ENCODE results near the gene RBBP8NL.

RBBP8NL gene, protein sequence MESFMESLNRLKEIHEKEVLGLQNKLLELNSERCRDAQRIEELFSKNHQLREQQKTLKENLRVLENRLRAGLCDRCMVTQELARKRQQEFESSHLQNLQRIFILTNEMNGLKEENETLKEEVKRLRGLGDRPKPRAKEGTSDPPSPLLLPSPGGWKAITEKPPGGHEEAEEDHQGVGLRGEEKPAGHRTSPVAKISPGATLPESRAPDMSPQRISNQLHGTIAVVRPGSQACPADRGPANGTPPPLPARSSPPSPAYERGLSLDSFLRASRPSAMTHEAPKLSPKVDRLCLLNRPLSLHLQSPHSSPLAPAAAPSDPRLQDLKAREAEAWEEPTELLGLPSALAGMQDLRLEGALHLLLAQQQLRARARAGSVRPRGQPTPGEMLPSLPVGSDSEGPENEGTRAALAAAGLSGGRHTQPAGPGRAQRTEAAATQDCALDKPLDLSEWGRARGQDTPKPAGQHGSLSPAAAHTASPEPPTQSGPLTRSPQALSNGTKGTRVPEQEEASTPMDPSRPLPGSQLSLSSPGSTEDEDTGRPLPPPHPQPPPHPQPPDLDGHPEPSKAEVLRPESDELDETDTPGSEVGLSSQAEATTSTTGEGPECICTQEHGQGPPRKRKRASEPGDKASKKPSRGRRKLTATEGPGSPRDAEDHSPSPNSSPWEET

DNA sequence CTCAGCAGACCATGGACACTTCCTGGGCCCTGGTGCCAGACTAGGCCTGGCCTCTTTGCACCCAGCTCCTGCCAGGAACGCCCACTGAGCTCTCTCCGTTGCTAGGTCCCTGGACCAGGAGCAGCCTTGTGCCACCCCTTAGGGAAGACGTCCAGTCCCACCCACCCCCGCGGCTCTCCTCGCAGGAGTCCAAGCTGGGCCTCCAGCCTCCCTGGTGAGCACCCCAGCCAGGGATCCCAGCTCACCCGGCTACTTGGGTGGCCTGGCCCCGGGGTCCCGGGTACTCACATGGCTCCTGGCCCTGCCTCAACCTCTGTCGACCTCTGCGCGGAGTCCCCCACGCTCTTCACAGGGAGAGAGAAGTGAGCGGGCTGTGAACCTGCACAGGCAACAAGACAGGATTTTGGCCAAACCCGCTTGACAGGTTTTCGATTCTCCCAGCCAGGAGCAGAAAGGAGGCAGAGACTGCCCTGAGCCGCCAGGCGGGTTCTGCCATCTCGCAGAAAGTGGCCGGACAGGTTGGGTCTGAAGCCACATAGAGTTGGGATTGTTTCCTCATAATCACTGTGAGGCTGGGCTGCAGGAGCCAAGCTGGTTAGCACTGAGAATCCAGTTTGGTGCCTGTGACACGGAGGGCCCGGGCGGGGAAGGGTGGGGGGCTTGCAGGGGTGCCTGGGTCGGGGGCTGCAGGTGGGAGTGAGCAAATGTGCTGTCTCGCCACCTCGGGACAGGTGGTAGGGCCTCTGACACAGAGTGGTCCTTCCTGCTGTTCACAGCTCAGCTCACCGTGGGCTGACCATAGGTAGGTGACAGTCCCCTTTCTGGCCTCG lies at the start of gene RBBP8NL:
Gene RBBP8NL, minus strand, starts transcription at position 368 of the 830 bp plus-strand sequence. CDS start 7,892 bp downstream, outside the sequence.
- DNase-seq: no peak

DNA sequence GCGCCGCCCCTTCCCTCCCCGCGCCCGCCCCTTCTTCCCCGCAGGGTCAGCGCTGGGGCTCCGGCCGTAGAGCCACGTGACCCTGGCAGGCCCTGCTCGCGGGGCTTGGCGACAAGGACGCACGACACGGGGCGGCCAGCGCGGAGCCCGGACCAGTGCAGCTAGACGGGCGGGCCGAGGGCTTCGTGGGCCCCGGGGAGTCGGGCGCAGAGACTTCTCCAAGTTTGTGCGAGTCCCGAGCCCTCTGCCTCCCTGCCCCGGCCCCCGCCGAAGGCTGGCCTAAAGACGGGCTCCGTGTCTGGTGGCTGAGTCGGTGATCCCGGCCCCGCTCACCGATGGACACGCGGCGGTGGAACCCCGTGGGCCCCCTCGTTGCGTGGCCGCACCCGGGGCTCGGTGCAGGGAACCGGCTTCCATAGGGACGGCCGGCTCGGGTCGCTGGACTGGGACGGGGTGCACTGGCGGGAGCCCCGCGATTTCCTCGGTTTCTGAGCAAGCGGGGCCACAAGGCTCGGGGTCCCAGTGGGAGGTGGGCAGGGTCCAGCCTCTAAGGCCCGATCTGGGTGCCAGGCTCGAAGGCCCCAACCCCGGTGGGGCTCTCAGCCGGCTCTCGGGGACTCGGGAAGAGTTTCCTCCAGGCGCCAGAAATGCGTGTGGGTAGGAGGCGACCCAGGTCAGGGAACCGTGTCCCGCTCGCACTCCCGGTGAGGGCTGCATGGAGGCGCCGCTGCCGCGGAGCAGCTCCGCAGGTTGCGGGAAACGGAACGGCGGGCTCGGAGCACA lies 48.9 kb upstream of the RBBP8NL start:
- no peak for DNase-seq

DNA sequence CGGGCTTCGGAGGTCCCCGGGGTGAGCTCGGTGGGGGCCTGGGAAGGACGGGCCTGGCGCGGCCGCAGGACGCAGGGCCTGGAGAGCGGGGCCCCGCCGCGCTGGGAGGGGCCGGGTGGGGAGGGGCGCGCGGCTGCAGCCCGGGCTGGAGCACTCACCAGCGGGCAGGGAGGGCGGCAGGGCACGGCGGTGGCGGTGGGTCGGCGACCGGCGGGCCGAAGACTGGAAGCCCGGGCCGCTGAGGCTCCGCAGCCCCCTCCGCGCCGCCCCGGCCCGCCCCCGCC lies 48.4 kb upstream of the RBBP8NL start, which contains the start of gene GATA5:
Gene GATA5, minus strand, starts transcription at position 224 of the 284 bp plus-strand sequence. CDS start 474 bp downstream, outside the sequence.
- DNase-seq: no peak

DNA sequence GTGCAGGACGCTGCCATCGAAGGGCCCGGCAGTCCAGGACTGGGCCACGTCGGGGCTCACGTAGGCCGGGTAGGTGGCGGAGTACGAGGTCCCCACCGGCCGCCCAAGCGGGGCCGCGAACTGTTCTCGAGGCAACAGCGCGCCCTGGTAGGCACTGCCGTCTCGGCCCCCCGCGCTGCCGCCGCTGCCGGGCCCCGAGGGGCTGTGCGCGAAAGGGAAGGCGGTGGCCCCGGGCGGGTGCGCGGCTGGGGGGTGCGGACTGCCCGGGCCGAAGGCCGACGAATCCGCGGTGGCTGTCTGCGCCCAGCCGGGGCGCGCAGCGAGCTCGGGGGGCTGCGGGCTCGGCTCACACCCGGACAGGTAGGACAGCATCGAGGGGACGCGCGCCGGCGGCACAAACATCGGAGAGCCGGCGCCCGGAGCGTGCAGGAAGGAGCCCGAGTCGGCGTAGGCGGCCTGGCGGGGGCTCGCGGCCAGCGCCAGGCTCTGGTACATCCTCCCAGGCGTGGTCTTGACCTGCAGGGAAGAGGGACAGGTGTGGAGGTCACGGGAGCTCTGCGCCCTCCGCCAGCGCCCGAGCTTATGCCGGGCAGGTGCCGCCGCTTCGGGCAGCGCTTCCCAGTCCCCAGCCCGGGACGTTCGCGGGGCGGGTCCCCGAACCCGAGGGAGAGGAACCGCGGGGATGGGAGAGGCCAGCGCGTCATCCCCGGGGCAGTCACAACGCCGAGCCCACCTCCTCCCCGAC lies 47.9 kb upstream of the RBBP8NL start:
- no peak for DNase-seq

DNA sequence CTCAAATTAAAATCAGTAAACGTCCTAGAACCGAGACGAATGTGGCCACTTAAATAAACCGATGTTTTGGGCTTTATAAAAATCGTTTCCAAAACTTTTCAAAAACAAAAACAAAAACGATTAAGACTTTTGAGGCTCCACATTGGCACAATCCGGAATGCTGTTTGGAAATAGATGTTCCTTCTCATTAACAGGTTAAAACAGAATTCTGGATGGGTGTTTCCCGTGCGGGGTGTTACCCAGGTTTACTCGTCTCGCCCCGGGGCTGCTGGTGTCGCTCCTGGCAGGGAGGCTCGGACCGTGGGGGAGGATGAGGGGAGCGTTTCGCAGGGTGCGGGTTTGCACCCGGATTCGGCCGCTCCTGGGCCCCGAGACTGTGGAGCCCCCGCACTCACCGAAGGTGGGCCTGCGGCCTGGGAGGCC lies 47.3 kb upstream of the RBBP8NL start:
- no peak for DNase-seq

DNA sequence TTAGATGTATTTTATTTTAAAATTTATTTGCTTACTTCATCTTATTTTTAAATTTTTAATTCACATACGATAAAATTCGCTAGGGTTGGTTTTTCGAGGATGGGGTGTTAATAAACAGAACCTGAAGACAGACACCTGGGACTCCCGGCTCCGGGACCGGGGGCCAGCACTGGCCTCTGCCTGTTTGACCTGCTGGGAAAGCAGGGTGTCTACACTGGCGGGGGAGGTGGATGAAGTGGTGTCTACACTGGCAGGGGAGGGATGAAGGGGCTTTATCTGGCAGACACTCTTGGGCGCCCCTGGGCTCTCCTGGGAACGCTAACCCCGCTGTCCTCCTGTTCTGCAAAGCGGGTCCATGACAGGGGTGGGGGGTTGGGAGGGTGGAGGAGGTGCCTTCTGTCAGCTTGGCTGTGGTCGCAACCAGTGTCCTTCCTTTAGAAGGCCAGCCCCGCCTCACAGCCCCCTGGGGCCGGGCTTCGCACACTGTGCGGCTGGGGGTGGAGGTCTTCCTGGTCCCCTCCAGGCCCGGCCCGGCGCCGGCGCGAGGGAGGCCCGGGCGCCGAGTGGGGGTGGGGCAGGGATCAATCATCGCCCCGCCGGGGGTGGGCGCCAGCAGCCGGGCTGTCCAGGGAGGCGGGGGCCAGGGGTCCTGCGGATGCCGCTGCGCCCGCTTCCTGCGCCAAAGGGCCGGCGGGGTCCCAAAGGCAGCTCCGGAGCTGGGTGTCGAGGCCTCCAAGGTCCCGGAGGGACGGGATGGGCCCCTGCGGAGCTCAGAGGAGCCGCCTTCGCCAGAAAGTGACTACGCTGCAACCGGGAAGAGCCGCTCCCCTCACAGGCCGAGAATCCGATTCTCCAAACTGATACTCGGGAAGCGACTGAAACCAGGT lies 46.6 kb upstream of the RBBP8NL start:
- DNase-seq: no peak

DNA sequence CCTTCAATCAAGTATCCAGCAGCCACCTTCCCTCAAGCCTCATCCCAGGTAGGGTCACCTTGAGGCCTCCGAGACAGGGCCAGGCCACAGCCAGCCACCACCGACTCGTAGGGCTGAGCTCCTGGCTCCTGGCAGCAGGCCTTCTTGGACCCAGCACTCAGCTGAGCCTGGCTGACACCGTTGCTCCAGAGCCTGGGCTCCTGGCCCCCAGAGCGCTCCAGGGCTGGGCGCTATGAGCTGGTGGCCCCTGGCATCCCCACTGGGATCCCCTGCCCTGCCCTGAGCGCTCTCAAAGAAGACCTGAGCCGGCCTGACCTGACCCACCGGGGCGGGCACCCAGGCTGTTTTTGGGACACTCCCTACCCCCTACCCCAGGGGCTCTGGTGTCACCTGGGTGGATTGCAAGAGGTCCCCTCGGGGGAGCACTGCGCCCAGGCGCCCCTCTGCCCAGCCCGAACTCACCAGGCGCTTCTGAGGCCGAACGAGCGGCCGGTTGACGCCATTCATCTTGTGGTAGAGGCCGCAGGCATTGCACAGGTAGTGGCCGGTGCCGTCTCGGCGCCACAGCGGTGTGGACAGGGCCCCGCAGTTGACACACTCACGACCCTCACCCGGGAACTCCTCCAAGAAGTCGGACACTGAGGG lies 45.7 kb upstream of the RBBP8NL start:
- no peak for DNase-seq

DNA sequence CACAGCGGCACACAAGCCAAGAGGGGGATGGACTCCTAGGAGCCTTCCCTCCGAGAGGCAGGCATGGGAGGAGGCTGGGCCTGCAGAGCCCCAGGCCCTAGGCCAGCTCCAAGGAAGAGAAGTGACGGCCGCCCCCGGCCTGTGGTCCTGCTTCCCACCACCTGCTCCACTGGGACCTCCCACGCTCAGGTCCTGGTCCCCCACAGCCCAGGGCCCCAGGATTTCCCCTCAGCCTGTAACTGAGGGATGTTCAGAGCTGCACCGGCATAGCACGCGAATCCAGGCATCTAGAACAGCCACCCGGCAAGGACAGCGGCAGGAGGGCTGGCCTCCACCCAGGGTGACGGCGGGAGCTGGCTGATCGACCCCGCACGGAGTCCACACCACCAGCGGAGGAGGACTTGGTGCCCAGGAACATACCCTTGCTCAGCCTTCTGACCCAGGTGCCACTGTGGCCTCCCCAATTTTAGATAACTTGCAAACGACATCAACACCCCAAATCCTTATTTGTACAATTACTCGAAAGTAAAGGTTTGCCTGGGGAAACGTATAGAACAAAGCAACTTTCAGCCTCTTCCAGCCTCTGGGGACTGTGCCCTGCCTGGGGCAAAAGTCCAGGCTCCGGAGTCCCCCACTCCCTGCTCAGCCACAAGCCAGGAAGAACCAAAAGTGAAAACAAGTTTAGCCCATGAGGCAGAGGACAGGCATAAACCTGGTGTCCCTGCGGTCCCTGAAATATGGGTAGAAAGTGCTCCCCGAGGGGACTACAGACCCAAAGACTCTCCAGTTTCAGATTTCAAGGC lies 45.0 kb upstream of the RBBP8NL start:
- no peak for DNase-seq

DNA sequence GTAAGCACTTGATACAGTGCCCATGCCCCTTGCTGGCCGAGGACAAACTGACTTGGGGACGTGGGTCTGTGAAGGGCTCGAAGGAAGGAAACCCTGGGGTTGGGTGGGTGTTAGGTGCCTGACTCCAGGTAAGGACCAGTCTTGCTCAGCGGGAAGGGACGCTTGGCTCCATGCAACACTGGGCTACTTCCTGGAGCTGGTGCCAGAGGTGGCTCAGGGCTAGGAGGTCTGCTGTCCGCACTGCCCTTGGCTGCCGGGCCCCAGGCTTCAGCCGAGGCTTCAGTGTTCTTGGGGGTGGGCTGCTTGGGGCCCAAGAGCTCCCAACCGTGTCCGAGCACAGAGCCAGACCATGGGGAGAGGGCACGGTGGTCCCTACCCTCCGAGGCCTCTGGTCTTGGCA lies 43.1 kb upstream of the RBBP8NL start:
- no peak for DNase-seq

DNA sequence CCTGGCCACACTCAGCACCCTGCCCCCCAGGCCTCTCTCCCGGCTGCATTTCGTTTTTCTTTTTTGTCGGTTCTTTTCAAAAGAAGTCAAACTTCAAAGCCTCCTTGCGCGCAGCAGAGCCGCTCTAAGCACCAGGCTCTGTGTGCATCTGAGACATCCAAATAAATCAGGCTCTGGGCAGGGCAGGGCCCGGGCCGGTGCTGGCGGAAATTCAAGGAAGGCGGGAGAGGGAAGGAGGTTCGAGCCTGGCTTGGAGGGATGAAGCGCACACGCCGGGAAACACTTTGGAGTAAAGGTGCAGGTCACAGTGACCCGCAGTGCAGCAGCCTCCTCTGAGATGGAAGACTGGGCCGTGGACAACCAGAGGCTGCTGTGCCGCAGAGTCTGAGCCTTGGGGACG lies 42.7 kb upstream of the RBBP8NL start:
- DNase-seq: no peak

DNA sequence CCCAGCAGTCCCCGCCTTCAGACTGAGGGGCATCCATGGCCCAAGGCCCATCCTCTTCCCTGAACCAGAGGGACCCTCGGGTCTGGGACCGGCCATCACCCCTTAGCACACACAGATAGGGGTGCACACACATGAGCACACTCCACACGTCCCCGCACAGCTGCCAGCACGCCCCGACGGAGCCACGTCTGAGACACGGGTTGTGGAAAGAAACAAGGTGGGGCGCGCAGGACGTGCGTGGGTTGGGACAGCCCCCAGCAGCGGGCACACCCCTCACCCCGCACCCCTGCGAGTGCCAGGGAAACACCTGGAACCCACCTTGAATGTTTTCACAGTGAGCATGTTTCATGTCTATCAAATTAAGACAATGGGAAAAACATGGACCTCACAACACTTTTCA lies 42.0 kb upstream of the RBBP8NL start:
- no peak for DNase-seq

DNA sequence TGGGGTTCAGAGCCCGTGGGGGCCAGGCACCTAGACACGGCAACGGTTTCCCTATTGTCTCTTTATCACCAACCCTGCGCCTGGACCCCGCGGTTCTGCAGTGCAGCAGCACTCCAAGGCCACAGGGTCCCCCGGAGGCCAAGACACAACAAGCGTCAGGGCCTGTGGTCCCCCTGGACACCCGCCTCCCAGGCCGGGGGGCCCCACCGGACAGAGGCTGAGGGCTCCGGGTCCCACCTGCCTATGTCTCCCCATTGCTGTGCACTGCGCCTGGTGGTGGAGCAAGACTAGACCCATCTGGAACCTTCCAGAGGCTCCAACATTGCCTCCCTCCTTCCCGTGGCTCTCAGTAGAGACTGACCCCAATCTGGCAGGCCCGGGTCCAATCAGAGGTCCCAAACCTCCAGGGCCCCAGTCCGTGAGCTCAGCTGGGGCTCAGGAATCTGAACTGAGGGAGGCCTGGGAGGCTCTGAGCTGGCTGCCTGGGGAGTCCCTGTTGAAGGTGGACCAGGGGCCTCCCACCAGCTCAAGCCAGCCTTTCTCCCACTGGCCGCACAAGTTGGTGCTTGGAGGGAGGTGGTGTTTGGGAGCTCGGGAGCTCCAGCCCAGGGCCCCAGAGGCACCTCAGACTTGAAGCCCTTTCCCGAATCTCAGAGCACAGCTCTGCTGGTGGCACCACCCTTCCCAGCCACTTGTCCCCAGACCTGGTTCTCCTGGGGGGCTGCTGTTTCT lies 39.6 kb upstream of the RBBP8NL start:
- DNase-seq: no peak

DNA sequence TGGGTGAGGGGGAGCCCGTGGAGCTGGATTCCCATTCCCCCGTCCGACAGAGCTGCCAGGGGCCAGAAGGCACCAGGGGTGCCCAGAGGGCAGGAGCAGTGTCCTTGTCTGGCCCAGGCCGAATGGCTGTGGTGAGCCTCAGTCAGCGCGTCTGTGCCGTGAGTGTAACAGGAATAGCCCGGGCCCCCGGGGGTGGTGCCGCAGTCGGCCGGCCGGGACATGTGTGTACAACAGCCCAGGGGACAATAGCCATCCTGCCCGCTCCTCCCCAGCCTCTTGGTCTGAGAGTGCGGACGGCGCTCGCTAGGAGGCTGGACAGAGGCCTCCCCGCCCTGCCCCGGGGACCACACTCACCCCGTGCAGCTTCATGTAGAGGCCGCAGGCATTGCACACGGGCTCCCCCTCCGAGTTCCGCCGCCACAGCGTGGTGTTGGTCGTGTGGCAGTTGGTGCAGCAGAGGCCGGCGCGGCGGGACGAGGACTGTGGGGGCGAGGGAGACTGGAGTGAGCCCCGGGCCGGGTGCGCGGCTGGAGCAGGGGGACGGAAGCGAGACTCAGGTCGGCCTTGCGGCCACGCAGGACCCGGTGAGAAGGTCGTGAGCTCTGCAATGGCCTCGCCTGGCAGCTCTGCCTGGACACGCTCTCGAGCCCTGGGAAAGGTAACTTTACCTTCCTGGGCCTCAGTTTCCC lies 38.9 kb upstream of the RBBP8NL start:
- DNase-seq: no peak

DNA sequence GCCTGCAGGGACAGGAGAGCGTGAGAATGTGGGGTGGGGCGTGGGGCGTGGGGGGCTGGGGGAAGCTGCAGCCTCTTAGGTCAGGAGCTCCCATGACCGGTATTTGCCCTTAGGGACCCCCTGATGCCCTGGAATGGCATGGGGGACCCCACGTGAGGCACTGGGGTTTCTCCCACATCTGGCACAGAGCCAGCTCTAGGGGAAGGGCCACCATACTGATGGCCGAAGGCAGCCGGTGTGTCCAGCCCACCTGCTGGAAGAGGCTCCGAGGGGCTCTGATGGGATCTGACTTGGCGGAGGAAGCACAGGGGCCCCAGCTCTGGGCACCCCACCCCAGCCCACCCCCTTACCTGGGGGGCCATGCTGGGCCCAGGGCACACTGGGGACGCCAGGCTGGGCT lies 37.7 kb upstream of the RBBP8NL start:
- DNase-seq: no peak

DNA sequence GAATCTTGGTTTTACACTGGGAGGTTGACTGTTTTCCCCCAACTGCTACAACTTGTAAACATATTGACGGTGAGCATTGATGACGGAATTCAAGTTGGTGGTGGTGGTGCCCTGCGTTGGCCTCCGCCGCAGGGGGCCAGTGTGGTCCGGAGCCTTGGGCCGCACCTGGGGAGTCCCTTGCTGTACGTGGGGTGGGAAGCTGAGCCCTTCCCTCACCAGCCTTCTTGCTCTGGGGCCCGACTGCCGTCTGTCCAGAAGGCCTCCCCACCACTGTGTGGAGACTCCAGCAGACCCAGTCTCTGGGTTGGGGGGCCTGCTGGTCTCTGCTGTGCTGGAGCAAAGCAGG lies 37.1 kb upstream of the RBBP8NL start:
- DNase-seq: no peak

DNA sequence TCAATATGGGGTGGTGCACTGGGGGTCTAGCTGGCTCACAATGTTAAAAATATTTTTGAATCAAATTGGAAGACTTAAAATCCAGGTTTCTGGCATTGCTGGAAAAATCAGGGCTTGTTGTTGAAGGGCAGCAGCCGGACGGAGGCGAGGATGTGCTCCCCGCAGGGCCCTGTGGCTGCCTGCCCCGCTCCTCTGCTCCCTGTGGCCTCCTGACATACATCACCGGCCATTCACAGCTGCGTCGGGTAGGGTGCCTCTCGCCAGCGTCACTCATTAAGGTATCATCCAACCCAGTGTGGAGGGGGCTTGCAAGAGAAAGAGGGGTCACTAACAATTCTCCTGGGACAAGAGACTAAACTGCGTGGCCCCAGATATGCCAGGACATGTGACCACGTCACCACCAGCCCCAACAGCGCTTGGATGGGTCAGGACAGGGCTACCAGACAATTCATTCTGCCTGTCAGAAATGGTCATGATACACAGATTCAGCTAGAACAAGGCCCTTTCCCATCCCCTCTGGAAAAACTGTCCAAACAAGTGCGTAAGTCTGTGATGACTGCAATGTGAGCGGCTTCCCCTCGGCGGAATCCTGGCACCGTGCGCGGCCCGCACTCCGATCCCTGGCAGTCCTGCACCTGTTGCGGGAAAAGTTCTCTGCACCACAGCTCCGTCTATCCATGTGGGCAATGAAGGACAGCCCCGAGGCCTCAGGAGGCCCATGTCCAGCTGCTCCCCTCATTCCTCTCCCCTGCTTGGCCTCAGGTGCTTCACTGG lies 36.5 kb upstream of the RBBP8NL start:
- DNase-seq: no peak

DNA sequence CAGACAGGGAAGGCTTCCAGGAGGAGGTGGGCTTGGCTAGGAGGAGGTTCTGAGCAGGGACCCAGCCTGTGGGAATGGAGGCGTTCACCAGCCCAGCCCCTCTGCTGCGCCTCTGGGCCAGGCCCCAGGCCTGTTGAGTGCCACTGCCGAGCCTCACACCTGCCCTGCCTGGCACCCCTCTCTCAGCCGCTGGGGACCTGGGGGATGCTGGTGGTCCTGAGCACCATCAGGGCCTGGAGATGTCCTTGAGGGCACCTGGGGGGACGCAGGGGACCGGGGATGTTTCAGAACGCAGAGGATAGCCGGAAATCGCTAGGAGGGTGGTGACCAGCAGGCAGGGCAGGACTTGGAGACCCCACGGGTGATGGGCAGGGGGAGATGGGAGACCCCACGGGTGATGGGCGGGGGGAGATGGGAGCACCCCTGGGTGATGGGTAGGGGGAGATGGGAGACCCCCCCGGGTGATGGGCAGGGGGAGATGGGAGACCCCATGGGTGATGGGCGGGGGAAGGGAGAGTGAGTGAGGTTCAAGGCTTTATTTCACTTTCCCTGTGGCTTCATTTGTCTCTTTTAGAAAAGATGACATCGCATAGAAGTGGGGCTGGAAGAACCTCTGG lies 35.7 kb upstream of the RBBP8NL start:
- DNase-seq: no peak

All from activated CD4-positive, alpha-beta T cell treated with anti-CD3 and anti-CD28 coated beads, Interleukin-2, Interleukin-6, amounts not matched to agents 100 ng/mL and 50 ng/mL, durations not matched to agents 16 hours and 8 hours (primary cell).